ENCODE measurements around the gene SPC24.
"Not testable (repeated sequence)": the region's sequence is repeated elsewhere in the genome, so short reads cannot be mapped to it uniquely, and the experiment has no call there.

Gene SPC24

GRCh38 chr19:11171144-11171543 lies 15.6 kb upstream of the SPC24 start:
- no peak for DNase-seq
- intact Hi-C loops (cut with DNase I): no loop called here

DNA sequence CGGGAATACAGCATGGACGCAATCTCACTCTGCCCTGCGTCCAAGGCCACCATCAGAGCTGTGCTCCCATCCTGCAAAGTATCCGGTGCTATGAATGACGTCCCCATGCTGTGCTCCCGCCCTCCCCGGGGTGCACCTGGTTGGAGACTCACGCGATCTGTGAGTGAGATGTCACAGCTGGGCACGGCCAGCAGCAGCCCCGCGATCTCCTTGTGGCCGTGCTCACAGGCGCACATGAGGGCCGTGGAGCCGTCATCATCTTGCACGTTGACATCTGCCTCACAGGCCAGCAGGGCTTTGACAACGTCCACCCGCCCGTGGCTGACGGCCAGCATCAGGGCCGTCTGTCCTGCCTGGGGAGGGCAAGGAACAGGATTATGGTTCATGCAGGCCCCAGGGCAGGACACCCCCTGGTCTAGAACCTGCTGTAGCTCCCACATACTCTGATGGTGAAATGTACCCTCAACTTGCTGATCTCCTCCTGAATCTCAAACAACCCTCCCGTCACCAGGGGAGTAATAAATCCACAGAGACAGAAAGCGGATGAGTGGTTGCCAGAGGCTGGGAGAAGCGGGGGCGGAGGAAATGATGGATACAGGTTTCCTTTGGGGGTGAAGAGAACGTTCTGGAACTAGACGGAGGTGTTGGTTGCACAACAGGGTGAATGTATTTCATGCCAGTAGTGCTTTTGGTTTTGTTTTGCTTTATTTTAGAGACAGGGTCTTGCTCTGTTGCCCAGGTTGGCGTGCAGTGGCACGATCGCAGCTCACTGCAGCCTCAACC lies 14.5 kb upstream of the SPC24 start:
- intact Hi-C loops (cut with DNase I): no loop called here

DNA sequence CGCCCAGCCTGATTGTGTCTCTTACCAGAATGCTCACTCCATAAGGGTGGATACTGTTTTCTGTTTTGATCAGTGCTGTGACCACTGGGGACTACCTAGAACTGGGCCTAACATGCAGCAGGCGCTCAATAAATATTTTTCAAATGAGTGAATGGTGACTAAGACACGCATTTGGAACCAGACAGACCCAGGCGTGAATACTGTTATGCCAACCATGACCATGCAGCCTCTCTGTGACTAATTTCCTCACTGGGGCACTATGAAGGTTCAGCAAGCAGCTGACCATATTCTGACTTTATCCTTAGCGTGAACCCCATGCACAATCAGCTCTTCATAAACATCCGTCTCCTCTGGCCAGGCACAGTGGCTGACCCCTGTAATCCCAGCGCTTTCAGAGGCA lies 13.0 kb upstream of the SPC24 start:
- intact Hi-C loops (cut with DNase I): no loop called here
- DNase-seq: no peak

More for the DNA sequence above, 14.5 kb upstream of the SPC24 start:
- DNase-seq: no peak

- DNase-seq: no peak
- intact Hi-C loops (cut with DNase I): no loop called here
Observed at GRCh38 chr19:11166281-11167142, 10.9 kb upstream of the SPC24 start.

DNA sequence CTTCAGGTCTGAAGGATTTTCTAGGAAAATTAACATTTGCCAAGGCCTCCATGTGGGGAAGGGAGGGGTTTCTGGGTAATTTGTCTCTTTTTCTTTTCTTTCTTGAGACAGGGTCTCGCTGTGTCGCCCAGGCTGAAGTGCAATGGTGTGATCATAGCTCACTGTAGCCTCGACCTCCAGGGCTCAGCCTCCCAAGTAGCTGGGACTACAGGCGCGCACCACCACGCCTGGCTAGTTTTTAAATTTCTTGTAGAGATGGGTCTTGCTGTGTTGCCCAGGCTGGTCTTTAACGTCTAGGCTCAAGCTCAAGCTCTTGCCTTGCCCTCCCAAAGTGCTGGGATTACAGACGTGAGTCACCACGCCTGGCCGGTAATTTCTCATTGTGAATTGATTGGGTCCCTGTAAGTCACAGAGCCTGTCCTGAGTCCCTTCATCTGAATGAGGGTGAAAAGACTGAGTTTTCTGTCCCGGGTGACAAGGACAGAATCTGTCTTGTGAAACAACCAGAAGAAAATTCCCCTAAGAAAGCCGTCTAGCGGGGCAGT lies 10.0 kb upstream of the SPC24 start:
- DNase-seq: no peak
- intact Hi-C loops (cut with DNase I): no loop called here

DNA sequence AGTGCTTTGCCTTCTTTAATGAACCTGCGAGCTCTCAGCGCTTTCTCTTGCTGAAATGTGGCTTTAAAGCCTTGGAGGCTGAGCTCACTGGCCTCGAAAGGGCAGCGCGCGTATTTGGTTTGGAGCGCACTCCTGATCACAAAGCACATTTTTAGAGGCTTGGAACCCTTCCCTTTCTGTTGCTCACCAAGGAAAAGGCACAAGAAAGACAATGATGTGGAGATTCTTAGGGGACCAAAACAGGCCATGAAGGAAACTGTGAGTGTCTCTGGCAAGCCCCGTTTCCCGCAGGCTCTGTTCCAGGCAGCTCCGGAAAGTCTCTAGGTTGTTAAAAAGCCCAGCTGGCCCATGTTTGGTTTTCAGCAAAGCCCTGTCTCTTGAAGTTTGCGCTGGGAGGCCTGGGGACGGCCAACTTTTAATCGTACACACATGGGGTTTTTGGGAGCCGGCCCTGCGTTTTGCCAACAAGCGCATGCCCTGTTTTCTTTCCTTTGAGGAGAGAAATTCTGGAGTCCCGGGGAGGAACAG lies 9.4 kb upstream of the SPC24 start:
- DNase-seq: peak in 40 of 42 donors; percentile 6 to 76 (median 39)
- intact Hi-C loops (cut with DNase I): no loop called here

DNA sequence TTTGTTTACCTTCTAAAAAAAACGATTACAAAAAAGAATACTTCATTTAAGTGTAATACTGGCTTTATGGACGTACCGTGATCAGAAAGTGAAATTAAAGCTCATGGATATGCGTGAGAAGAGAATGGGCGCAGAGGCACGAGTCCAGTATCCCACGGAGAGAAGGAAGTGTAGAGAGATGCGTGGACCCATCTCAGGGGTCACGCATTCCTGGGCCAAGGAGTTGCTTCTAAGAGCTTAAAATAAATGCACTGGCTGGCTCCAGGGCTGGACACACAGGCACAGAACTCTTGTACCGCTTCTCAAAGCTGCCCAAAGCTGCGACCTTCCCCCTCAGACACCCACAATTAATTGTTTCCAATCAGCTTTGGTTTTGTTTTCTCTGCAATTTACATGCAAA lies 8.7 kb upstream of the SPC24 start:
- intact Hi-C loops (cut with DNase I): no loop called here
- DNase-seq: no peak

GRCh38 chr19:11160440-11160768 lies 4.8 kb upstream of the SPC24 start:
- intact Hi-C loops (cut with DNase I); DNase-seq: not testable (repeated sequence)

GRCh38 chr19:11159598-11160439 lies 4.2 kb upstream of the SPC24 start:
- DNase-seq: no peak
- intact Hi-C loops (cut with DNase I): no loop called here

DNA sequence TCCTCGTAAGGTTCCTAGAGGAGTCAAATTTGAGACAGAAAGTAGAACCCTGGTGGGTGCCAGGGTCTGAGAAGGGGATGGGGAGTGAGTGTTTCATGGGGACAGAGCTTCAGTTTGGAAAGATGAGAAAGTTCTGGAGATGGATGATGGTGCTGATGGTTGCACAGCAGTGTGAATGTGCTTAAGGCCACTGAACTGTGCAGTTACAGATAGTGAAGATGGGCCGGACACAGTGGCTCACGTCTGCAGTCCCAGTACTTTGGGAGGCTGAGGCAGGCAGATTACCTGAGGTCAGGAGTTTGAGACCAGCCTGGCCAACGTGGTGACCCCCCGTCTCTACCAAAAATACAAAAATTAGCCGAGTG lies 917 bp downstream of the SPC24 start:
- intact Hi-C loops (cut with DNase I): no loop called here
- DNase-seq: no peak

DNA sequence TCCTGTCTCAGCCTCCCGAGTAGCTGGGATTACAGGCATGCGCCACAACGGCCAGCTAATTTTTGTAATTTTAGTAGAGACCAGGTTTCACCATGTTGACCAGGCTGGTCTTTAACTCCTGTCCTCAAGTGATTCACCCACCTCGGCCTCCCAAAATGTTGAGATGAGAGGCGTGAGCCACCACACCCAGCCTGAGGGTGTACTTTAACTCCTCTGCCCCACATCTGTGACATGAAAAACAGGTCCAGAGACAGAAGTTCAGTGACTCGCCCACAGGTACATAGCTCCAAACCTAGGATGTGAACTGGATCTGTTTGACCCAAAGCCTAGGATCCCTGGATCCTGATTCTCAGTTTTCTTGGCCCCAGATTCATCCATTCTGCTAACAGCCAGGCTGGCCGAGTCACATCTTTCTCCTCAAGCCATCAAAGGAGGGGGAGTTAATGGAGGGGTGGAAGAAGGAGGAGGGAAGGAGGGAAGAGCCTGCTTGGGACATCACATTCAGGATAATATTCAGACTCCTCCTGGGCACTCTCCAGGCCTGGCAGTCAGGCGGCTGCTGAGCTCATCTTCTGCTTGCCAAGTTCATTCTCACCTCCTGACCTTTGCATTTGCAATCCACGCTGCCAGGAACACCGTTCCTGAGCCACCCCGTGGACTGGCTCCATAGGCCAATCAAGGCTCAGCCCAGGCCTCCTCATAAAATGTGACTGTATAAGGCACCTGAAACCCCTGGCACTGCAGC lies 3.1 kb downstream of the SPC24 start:
- intact Hi-C loops (cut with DNase I): no loop called here
- DNase-seq: peak in 8 of 42 donors; percentile 16 to 46 (median 24)

DNA sequence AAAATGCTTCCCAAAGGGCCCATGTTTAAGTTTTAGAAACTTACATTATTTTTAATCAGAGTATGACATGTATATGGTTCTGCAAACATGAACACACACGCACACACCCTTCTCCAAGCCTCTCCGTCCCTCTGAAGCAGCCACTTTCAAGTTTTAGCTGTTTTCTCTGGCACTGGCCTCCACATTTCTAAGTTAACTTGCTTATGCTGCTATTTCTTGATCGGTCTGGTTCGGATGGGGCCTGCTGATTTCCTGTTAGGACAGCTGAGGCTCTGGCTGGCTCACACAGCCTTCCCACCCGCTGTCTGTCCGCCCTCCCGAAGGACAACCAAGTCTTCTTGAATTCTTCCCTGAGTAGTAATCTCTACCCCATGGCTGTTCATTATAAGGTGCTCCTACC lies 4.4 kb downstream of the SPC24 start:
- intact Hi-C loops (cut with DNase I): no loop called here
- DNase-seq: no peak

GRCh38 chr19:11148001-11148400 lies 7.6 kb downstream of the SPC24 start:
- intact Hi-C loops (cut with DNase I): no loop called here
- DNase-seq: no peak

- no peak for DNase-seq
- intact Hi-C loops (cut with DNase I): no loop called here
Observed at GRCh38 chr19:11145536-11145924, 10.1 kb downstream of the SPC24 start.

GRCh38 chr19:11142528-11143171 lies 12.9 kb downstream of the SPC24 start:
- DNase-seq: peak in 38 of 42 donors; percentile 16 to 87 (median 50)
- intact Hi-C loops (cut with DNase I): loop anchor here (5.0 kb wide), 1 partner anchor 60 kb away; no protein-coding TSS in a partner anchor

- DNase-seq: no peak
- intact Hi-C loops (cut with DNase I): loop anchor here (5.0 kb wide), 1 partner anchor 60 kb away; no protein-coding TSS in a partner anchor
Observed at GRCh38 chr19:11141937-11142527, 13.6 kb downstream of the SPC24 start.

DNA sequence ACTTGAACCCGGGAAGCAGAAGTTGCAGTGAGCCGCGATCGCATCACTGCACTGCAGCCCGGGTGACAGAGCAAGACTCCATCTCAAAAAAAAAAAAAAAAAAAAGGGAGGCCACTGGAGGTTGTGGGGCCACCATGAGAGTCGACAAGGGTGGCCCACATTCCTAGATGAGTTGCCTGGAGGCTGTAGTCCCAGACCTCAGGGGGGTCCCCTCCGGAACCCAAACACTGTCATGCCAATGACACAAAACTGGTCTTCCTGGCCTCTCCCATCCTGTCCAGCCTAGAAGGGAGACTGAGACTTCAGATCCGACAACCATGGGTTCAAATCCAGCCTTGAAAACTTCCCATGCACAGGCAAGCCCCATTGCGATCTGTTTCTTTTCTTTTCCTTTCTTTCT lies 14.7 kb downstream of the SPC24 start:
- DNase-seq: no peak
- intact Hi-C loops (cut with DNase I): loop anchor here (5.0 kb wide), 1 partner anchor 61 kb away; no protein-coding TSS in a partner anchor

Data from head of caudate nucleus (tissue), 42 donors.